Skeletal muscle tissue (tissue), 4 donors: ENCODE measurements around the gene MAS1. TPM values are rescaled to one million over a fixed set of nuclear protein-coding genes. Genes with fewer than 3 reads are reported as not detected.
"Not testable (repeated sequence)": the region's sequence is repeated elsewhere in the genome, so short reads cannot be mapped to it uniquely, and the experiment has no call there.

ENCODE experiments used
- H3K27ac ChIP-seq: one replicate; pipeline ENCODE4 v1.7.0; 2013; ENCODE audit warnings: mild to moderate bottlenecking, low read depth, low read length, inconsistent platforms
- H3K27me3 ChIP-seq, 3 donors: one replicate each; pipeline ENCODE4 v1.7.0; 2013; ENCODE audit warnings: low read length in 3 of 3; ENCODE audit not compliant: control insufficient read depth in 3 of 3, insufficient read depth in 3 of 3
- H3K36me3 ChIP-seq, 3 donors: one replicate each; pipeline ENCODE4 v1.7.0; 2013; ENCODE audit warnings: low read length in 3 of 3; ENCODE audit not compliant: control insufficient read depth in 3 of 3, insufficient read depth in 3 of 3
- H3K4me1 ChIP-seq, 3 donors: one replicate each; pipeline ENCODE4 v1.7.0; 2013; ENCODE audit warnings: low read length in 3 of 3, mild to moderate bottlenecking in 3 of 3; ENCODE audit not compliant: control insufficient read depth in 3 of 3, insufficient read depth in 3 of 3
- H3K4me3 ChIP-seq, 3 donors: one replicate each; pipeline ENCODE4 v1.7.0; 2013; ENCODE audit warnings: low read length in 3 of 3
- H3K9ac ChIP-seq, 3 donors: one replicate each; pipeline ENCODE4 v1.7.0; 2013; ENCODE audit warnings: low read length in 3 of 3, mild to moderate bottlenecking in 3 of 3, moderate library complexity in 2 of 3, low read depth in 1 of 3
- H3K9me3 ChIP-seq, 3 donors: one replicate each; pipeline ENCODE4 v1.7.0; 2013; ENCODE audit warnings: low read length in 3 of 3; ENCODE audit not compliant: control insufficient read depth in 3 of 3
- total RNA-seq: library from RNA; depleted of rRNA; stranded (reverse); fragments of >200 nt; gene quantifications from one replicate; pipeline ENCODE4 v1.2.3, GENCODE V29; 2014
- donor health status: Osteomylitis.

Gene MAS1
- total RNA-seq, 1 donor from 2014 or later, result under 0.01 TPM

- Histone ChIP-seq H3K36me3 (no peaks in the 10 kb centered on the region), H3K9ac (no peak overlapping the region), H3K4me1 (no peaks in the 10 kb centered on the region), H3K9me3 (no peaks in the 10 kb centered on the region), H3K27me3 (no peaks in the 10 kb centered on the region), H3K4me3 (no peak overlapping the region), H3K27ac (no peak overlapping the region)
Observed at GRCh38 chr6:159862103-159862502, 28.7 kb upstream of the MAS1 start.

DNA sequence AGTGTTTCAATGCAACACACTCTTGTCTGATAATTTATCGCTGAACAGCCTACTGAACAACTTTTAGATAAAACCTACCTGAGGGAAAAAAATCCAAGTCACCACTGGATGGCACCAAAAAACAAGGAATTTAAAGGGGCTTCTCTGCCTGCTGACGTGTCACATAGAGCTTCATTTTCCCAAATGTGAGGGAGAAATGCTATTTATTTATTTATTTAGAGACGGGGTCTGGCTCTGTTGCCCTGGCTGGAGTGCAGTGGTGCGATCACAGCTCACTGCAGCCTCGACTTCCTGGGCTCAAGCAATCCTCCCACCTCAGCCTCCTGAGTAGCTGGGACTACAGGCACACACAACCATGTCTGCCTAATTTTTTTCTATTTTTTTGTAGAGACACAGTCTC lies 27.4 kb upstream of the MAS1 start:
- H3K36me3 ChIP-seq, result not testable (repeated sequence)

DNA sequence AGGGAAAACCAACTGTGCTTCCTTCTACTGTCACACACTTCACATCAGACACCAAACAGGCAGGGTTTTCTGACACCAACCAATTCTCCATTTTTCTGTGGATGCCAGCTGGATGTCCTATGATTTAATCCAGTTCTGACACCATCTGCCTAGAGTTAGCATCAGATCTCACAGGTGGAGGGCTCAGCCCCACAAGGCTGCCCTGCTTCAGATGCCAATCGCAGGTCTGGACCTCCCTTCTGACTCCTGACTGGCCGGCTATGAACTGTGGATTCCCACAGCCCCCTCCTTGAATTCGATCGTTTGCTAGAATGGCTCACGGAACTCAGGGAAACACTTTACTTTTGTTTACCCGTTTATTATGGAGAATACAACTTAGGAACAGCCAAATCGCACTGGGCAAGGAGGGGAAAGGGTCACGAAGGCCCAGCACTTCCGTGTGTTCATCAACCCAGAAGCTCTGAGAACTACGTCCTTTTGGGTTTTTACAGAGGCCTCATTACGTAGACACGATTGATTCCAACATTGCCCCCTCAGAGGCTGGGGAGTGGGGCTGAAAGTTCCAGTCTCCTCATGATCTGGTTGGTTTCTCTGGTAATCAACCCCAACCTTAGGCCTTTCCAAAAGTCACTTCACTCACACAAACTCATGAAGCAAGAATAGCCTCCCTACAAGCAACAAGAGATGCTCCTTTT lies 25.4 kb upstream of the MAS1 start:
- Histone ChIP-seq H3K9ac (no peak overlapping the region), H3K9me3 (peaks cover 0 to 6% (median 0%) of the 10 kb centered on the region in 3 donors), H3K27ac (no peak overlapping the region), H3K4me1 (no peaks in the 10 kb centered on the region), H3K36me3 (no peaks in the 10 kb centered on the region), H3K4me3 (no peak overlapping the region), H3K27me3 (no peaks in the 10 kb centered on the region)

More for the DNA sequence above, 27.4 kb upstream of the MAS1 start:
- not testable (repeated sequence) for H3K27me3 ChIP-seq, H3K9me3 ChIP-seq, H3K4me3 ChIP-seq, H3K27ac ChIP-seq, H3K9ac ChIP-seq, H3K4me1 ChIP-seq

- Histone ChIP-seq H3K4me3 (no peak overlapping the region), H3K27me3 (no peaks in the 10 kb centered on the region), H3K36me3 (no peaks in the 10 kb centered on the region), H3K27ac (no peak overlapping the region), H3K9ac (no peak overlapping the region), H3K9me3 (peaks cover 0 to 6% (median 0%) of the 10 kb centered on the region in 3 donors), H3K4me1 (peaks cover 0 to 3% (median 0%) of the 10 kb centered on the region in 3 donors)
Observed at GRCh38 chr6:159866286-159867247, 24.2 kb upstream of the MAS1 start.

- H3K4me1 ChIP-seq, result peaks cover 3 to 5% (median 4%) of the 10 kb centered on the region in 3 donors
- no peak overlapping the region for H3K4me3 ChIP-seq
- H3K9ac ChIP-seq, result peak overlapping the region in 1 of 3 donors; percentile 25
- H3K27me3 ChIP-seq, result no peaks in the 10 kb centered on the region
- H3K9me3 ChIP-seq, result peaks cover 0 to 6% (median 0%) of the 10 kb centered on the region in 3 donors
- H3K27ac ChIP-seq, result no peak overlapping the region
- H3K36me3 ChIP-seq, result no peaks in the 10 kb centered on the region
Observed at GRCh38 chr6:159871241-159871640, 19.5 kb upstream of the MAS1 start.

GRCh38 chr6:159871906-159872305 lies 18.9 kb upstream of the MAS1 start:
- Histone ChIP-seq H3K27me3 (no peaks in the 10 kb centered on the region), H3K9ac (peak overlapping the region in 2 of 3 donors; percentile 25 to 28), H3K9me3 (peaks cover 0 to 6% (median 0%) of the 10 kb centered on the region in 3 donors), H3K36me3 (no peaks in the 10 kb centered on the region), H3K27ac (no peak overlapping the region), H3K4me1 (peaks cover 3 to 5% (median 4%) of the 10 kb centered on the region in 3 donors), H3K4me3 (no peak overlapping the region)

GRCh38 chr6:159874435-159874834 lies 16.4 kb upstream of the MAS1 start:
- Histone ChIP-seq H3K27me3 (peaks cover 0 to 3% (median 0%) of the 10 kb centered on the region in 3 donors), H3K4me3 (no peak overlapping the region), H3K4me1 (peaks cover 3 to 5% (median 4%) of the 10 kb centered on the region in 3 donors)

DNA sequence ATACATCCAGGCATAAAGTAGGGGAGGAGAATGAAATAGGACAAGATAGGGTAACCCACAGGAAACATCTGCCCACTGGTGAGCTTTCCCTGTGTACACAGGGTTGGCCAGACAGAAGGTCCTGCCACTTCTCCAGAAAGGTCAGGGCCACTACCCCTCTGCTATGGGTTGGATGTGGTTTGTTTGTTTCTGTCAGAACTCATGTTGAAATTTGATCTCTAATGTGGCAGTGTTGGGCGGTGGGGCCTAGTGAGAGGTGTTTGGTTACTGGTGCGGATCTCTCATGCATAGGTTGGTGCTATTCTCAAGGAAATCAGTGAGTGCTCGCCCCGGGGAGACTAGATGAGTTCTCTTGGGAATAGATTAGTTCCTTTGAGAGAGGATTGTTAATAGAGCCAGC lies 15.6 kb upstream of the MAS1 start:
- no peaks in the 10 kb centered on the region for H3K36me3 ChIP-seq
- H3K27ac ChIP-seq, result no peak overlapping the region
- H3K27me3 ChIP-seq, result peaks cover 0 to 3% (median 0%) of the 10 kb centered on the region in 3 donors

More at GRCh38 chr6:159874435-159874834, 16.4 kb upstream of the MAS1 start:
- H3K9me3 ChIP-seq, result no peaks in the 10 kb centered on the region
- no peak overlapping the region for H3K27ac ChIP-seq
- H3K9ac ChIP-seq, result no peak overlapping the region
- no peaks in the 10 kb centered on the region for H3K36me3 ChIP-seq

GRCh38 chr6:159876242-159876641 lies 14.5 kb upstream of the MAS1 start:
- H3K4me1 ChIP-seq, result peaks cover 3 to 5% (median 4%) of the 10 kb centered on the region in 3 donors
- H3K27me3 ChIP-seq, result peaks cover 0 to 3% (median 0%) of the 10 kb centered on the region in 3 donors

More for the DNA sequence above, 15.6 kb upstream of the MAS1 start:
- no peaks in the 10 kb centered on the region for H3K9me3 ChIP-seq
- no peak overlapping the region for H3K9ac ChIP-seq
- peaks cover 3 to 5% (median 4%) of the 10 kb centered on the region in 3 donors for H3K4me1 ChIP-seq
- H3K4me3 ChIP-seq, result no peak overlapping the region

More at GRCh38 chr6:159876242-159876641, 14.5 kb upstream of the MAS1 start:
- Histone ChIP-seq H3K36me3 (no peaks in the 10 kb centered on the region), H3K4me3 (no peak overlapping the region), H3K9ac (no peak overlapping the region), H3K9me3 (no peaks in the 10 kb centered on the region), H3K27ac (no peak overlapping the region)
